Tibial artery (tissue), 4 donors: Measurements from ENCODE around the gene UVRAG.

Source experiments
- DNase-seq, 2 donors: peaks; one replicate each; pipeline ENCODE4 v3.0.0-alpha.2; 2019
- H3K27ac ChIP-seq, 2 donors: fragments of 200-600 bp; sonication (generic) in 1 of 2; 1 replicate in 1 of 2; 2 replicates in 1 of 2; pipeline ENCODE4 v1.5.1; 2018 to 2019; ENCODE audit warnings: mild to moderate bottlenecking in 1 of 2
- H3K27me3 ChIP-seq, 2 donors: fragments of 200-600 bp; sonication (generic) in 1 of 2; one replicate each; pipeline versions ENCODE4 v1.5.1 to v1.6.0; 2016 to 2019
- H3K36me3 ChIP-seq, 3 donors: fragments of 200-600 bp; sonication (generic) in 2 of 3; one replicate each; pipeline ENCODE4 v1.5.1; 2016 to 2019; ENCODE audit warnings: mild to moderate bottlenecking in 2 of 3
- H3K4me1 ChIP-seq, 4 donors: fragments of 200-600 bp; sonication (generic) in 2 of 4; 1 replicate in 3 of 4; 2 replicates in 1 of 4; pipeline ENCODE4 v1.5.1; 2016 to 2019
- H3K4me3 ChIP-seq, 2 donors: fragments of 200-600 bp; sonication (generic) in 1 of 2; 1 replicate in 1 of 2; 2 replicates in 1 of 2; pipeline ENCODE4 v1.5.1; 2018 to 2019; ENCODE audit warnings: mild to moderate bottlenecking in 2 of 2
- H3K9me3 ChIP-seq, 3 donors: fragments of 200-600 bp; sonication (generic) in 1 of 3; one replicate each; pipeline ENCODE4 v1.5.1; 2016 to 2019
- CTCF ChIP-seq, 2 experiments: fragments of 200-600 bp in 1 of 2; fragments of 450-650 bp in 1 of 2; IDR thresholded peaks; one replicate each; pipeline ENCODE4 v1.5.1; 2017 to 2019; ENCODE audit warnings: antibody characterized with exemption in 2 of 2, mild to moderate bottlenecking in 1 of 2, moderate library complexity in 1 of 2
- intact Hi-C: fragments of 100-400 bp; cut with DNase I; formaldehyde crosslinking; loops from one replicate; pipeline ENCODE4 v1.15.0; 2023; ENCODE audit warnings: low total_unique reads

Gene UVRAG

DNA sequence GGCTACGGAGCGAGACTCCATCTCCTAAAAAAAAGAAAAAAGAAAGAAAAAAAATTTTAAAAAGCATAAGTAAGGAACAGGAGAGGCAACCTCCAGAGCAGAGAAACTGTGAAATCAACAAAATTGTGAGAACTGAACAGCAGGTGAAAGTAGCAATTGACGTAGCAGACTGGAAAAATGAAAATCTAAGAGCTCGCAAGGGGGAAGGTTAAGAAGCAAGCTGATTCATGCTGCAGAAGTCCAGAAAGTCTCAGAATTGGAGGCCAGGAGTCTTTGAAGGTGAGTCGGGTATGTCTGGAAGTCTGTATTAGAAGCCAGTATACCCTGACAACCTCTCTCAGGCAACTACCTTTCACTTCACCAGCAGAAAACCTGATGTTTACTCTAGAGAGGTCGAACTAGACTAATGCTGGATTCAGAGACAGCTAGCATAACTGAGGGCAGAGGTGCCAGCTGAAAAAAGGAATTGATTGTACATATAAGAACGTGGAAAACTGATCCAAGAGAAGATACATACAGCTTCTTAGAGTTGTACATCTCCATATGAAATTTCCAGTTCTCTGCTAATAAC is 229.8 kb downstream of the UVRAG start:
- H3K36me3 ChIP-seq = no peaks in the 10 kb centered on the region
- H3K9me3 ChIP-seq = no peaks in the 10 kb centered on the region
- no peak for TF ChIP-seq CTCF (IDR thresholded peaks at IDR 0.05)
- intact Hi-C loops = no loop called here
- no peaks in the 10 kb centered on the region for H3K4me1 ChIP-seq
- no peak for DNase-seq
- H3K27me3 ChIP-seq = no peaks in the 10 kb centered on the region
- H3K4me3 ChIP-seq = no peak overlapping the region
- H3K27ac ChIP-seq = no peak overlapping the region

DNA sequence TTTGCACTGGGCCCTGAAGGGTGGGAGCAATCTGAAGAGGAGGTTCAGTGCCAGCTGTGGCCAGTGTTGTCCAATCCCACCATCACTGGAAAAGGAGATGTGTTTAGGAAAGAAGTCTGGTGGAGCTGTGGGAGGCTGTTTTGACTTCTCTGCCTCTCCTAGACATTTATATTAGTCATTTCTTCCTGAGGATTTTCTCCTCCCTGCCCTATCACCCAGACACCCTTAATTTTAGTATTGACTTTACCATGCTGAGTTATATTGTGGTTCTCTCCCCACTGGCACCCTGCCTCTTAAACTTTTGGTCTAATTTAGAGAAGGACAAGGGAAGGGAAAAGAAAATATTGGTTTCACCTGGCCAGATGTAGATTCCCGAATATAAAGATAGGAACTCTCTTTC is 232.2 kb downstream of the UVRAG start:
- no peaks in the 10 kb centered on the region for H3K9me3 ChIP-seq
- intact Hi-C loops = no loop called here

GRCh38 chr11:76047766-76048165 is 232.8 kb downstream of the UVRAG start:
- no peak for TF ChIP-seq CTCF (IDR thresholded peaks at IDR 0.05)
- Histone ChIP-seq H3K36me3 (no peaks in the 10 kb centered on the region), H3K27ac (no peak overlapping the region), H3K9me3 (no peaks in the 10 kb centered on the region), H3K4me1 (no peaks in the 10 kb centered on the region), H3K27me3 (no peaks in the 10 kb centered on the region), H3K4me3 (no peak overlapping the region)
- no peak for DNase-seq
- intact Hi-C loops = no loop called here

More for the DNA sequence above, 232.2 kb downstream of the UVRAG start:
- H3K4me1 ChIP-seq = no peaks in the 10 kb centered on the region
- no peak overlapping the region for H3K27ac ChIP-seq
- no peaks in the 10 kb centered on the region for H3K27me3 ChIP-seq
- TF ChIP-seq CTCF (IDR thresholded peaks at IDR 0.05) = no peak
- H3K36me3 ChIP-seq = no peaks in the 10 kb centered on the region
- no peak overlapping the region for H3K4me3 ChIP-seq
- no peak for DNase-seq

GRCh38 chr11:76048763-76049162 is 233.8 kb downstream of the UVRAG start:
- Histone ChIP-seq H3K27ac (no peak overlapping the region), H3K4me3 (no peak overlapping the region), H3K4me1 (no peaks in the 10 kb centered on the region), H3K36me3 (no peaks in the 10 kb centered on the region), H3K9me3 (no peaks in the 10 kb centered on the region), H3K27me3 (no peaks in the 10 kb centered on the region)
- intact Hi-C loops = no loop called here
- no peak for DNase-seq
- TF ChIP-seq CTCF (IDR thresholded peaks at IDR 0.05) = no peak

DNA sequence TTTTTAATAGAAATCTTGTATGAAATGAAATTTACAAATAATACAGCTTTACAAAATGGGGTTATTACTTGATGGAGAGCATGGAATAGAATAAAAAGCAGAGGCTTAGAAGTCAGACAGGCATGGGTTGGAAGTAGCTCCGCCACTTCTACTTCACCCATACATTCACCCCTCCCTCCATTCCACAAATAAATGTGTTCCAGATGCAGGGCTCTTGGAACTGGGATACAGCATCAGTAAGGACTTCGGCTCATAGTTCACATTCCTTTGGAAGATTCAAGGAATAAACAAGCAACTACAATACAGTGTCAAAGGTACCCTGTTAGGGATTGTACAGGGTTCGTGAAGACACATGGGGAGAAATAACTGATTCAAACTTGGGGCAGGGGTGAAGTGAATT is 234.5 kb downstream of the UVRAG start:
- TF ChIP-seq CTCF (IDR thresholded peaks at IDR 0.05) = no peak
- intact Hi-C loops = no loop called here
- Histone ChIP-seq H3K36me3 (no peaks in the 10 kb centered on the region), H3K27ac (no peak overlapping the region), H3K9me3 (no peaks in the 10 kb centered on the region), H3K4me1 (no peaks in the 10 kb centered on the region), H3K4me3 (no peak overlapping the region), H3K27me3 (no peaks in the 10 kb centered on the region)
- DNase-seq = no peak

DNA sequence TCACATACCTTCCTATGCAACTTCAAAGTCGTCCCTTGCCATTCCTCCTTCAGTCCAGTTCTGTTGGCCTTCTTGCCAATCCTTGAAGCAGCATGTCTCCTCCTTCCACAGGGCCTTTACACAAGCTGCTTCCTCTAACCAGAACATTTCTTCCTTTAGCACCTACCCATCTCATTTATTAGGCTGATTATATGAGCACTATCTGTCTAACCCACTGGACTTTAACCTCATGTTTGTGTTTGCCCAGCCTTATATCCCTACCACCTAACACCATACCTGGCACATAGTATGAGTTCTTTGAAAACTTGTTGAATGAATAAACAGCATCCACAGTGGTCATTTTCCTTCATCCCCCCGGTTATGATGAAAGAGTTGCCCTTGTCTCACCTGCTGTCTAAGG is 236.9 kb downstream of the UVRAG start:
- intact Hi-C loops = no loop called here
- H3K27me3 ChIP-seq = no peaks in the 10 kb centered on the region
- no peaks in the 10 kb centered on the region for H3K4me1 ChIP-seq
- no peaks in the 10 kb centered on the region for H3K9me3 ChIP-seq
- no peaks in the 10 kb centered on the region for H3K36me3 ChIP-seq
- H3K27ac ChIP-seq = no peak overlapping the region
- TF ChIP-seq CTCF (IDR thresholded peaks at IDR 0.05) = no peak
- no peak for DNase-seq
- H3K4me3 ChIP-seq = no peak overlapping the region
